Parathyroid adenoma (tissue), 2 donors: Measurements from ENCODE around the gene FASTKD2.
"Not testable (repeated sequence)": the region's sequence is repeated elsewhere in the genome, so short reads cannot be mapped to it uniquely, and the experiment has no call there.

Experiments
- H2AFZ ChIP-seq: fragments of 300-600 bp; sonication (generic); one replicate; pipeline ENCODE4 v1.7.0; 2017; ENCODE audit warnings: antibody characterized with exemption, mild to moderate bottlenecking
- H3K27ac ChIP-seq: fragments of 300-600 bp; sonication (generic); one replicate; pipeline ENCODE4 v1.7.0; 2017
- H3K27me3 ChIP-seq: fragments of 300-600 bp; sonication (generic); one replicate; pipeline ENCODE4 v1.7.0; 2017; ENCODE audit warnings: low read length; ENCODE audit not compliant: control insufficient read depth, insufficient read depth
- H3K36me3 ChIP-seq: fragments of 300-600 bp; sonication (generic); one replicate; pipeline ENCODE4 v1.7.0; 2017; ENCODE audit warnings: low read length; ENCODE audit not compliant: control insufficient read depth, insufficient read depth
- H3K4me1 ChIP-seq: fragments of 300-600 bp; sonication (generic); one replicate; pipeline ENCODE4 v1.7.0; 2017; ENCODE audit warnings: control low read depth
- H3K4me2 ChIP-seq: fragments of 300-600 bp; sonication (generic); one replicate; pipeline ENCODE4 v1.7.0; 2017; ENCODE audit warnings: low read length
- H3K4me3 ChIP-seq: fragments of 300-600 bp; sonication (generic); one replicate; pipeline ENCODE4 v1.7.0; 2017; ENCODE audit warnings: low read depth, low read length
- H3K79me2 ChIP-seq: fragments of 300-600 bp; sonication (generic); one replicate; pipeline ENCODE4 v1.7.0; 2017; ENCODE audit warnings: control low read depth
- H3K9ac ChIP-seq: fragments of 300-600 bp; sonication (generic); one replicate; pipeline ENCODE4 v1.7.0; 2017; ENCODE audit warnings: mild to moderate bottlenecking
- H3K9me3 ChIP-seq: fragments of 300-600 bp; sonication (generic); one replicate; pipeline ENCODE4 v1.7.0; 2017; ENCODE audit warnings: low read length; ENCODE audit not compliant: control insufficient read depth
- CTCF ChIP-seq: fragments of 300-600 bp; sonication (generic); IDR thresholded peaks from one replicate; pipeline ENCODE4 v1.7.0; 2017; ENCODE audit warnings: antibody characterized with exemption, mild to moderate bottlenecking
- donor health status: primary hyperparathyroidism.

The FASTKD2 gene

GRCh38 chr2:206802654-206803514 is 37.5 kb downstream of the FASTKD2 start:
- TF ChIP-seq CTCF, result no peak
- no peak overlapping the region for H3K4me2 ChIP-seq
- H3K27ac ChIP-seq, result no peak overlapping the region
- H3K9ac ChIP-seq, result no peak overlapping the region
- H3K9me3 ChIP-seq, result no peaks in the 10 kb centered on the region
- no peaks in the 10 kb centered on the region for H3K4me1 ChIP-seq
- no peaks in the 10 kb centered on the region for H3K79me2 ChIP-seq
- H2AFZ ChIP-seq, result no peak overlapping the region
- no peak overlapping the region for H3K4me3 ChIP-seq
- H3K36me3 ChIP-seq, result no peaks in the 10 kb centered on the region
- H3K27me3 ChIP-seq, result no peaks in the 10 kb centered on the region

- Histone ChIP-seq H3K27ac (no peak overlapping the region), H3K4me3 (no peak overlapping the region), H3K9me3 (no peaks in the 10 kb centered on the region), H3K4me1 (no peaks in the 10 kb centered on the region), H3K27me3 (no peaks in the 10 kb centered on the region), H3K36me3 (no peaks in the 10 kb centered on the region), H3K79me2 (no peaks in the 10 kb centered on the region), H3K4me2 (no peak overlapping the region), H2AFZ (no peak overlapping the region), H3K9ac (no peak overlapping the region)
- TF ChIP-seq CTCF, result no peak
Measured at GRCh38 chr2:206804326-206804725, 38.9 kb downstream of the FASTKD2 start.

DNA sequence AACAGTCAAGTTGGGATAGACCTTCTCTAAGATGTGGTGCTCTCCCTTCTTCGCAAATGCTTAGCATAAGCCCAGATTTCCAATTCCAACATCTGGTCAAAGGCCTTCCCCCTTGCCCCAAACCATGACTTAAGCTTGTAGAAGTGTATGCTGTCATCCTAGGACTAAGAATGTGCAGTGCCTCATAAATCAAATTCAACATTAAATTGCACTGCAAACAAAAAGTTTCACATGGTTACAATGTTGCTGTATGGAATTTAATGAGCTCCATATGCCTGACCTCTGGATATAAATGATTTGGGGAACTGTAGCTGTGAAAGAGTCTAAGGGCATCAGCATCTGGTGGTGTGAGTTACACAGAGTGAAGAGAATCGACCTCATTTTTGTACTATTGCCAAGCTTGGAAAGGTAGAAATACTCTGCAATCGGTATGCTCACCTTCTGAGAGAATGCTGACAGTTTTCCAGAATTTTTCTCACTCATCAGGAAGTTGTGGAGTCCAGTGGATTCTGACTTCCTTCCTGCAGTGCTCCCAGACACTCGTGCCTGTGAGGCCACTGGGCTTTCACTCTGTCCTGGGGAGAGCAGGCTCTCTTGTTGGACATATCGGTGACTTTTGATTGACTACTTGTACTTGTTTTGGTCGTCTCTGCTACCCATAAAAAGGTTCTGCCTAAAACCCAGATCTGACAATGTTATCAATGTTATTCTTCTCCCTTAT is 40.6 kb downstream of the FASTKD2 start:
- Histone ChIP-seq H3K9ac (no peak overlapping the region), H3K4me3 (no peak overlapping the region), H3K4me1 (no peaks in the 10 kb centered on the region), H3K27me3 (no peaks in the 10 kb centered on the region), H3K79me2 (no peaks in the 10 kb centered on the region), H3K27ac (no peak overlapping the region), H3K36me3 (no peaks in the 10 kb centered on the region), H3K9me3 (no peaks in the 10 kb centered on the region), H3K4me2 (no peak overlapping the region), H2AFZ (no peak overlapping the region)
- TF ChIP-seq CTCF, result no peak

DNA sequence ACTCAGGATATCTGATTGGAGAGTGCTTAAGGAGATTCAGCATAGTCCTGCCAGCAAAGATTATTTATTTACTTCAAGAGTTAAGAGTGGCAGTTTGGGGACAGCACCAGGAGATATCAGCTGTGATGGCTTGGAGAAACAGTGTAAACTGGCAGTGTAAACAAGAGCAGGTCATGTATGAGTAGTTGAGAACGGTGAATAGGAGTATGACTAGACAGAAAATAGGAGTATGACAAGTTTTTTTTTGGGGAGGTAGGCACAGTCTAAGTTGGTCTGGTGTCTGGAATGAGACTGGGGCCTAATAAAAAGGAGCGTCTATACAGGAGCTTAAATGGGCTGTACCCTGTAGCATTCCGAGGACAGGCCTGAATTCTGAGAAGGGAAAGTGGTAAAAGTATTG is 42.2 kb downstream of the FASTKD2 start:
- not testable (repeated sequence) for H3K79me2 ChIP-seq, H3K9me3 ChIP-seq, H3K4me1 ChIP-seq, H3K9ac ChIP-seq, H2AFZ ChIP-seq, H3K36me3 ChIP-seq, H3K4me2 ChIP-seq, H3K27me3 ChIP-seq, H3K27ac ChIP-seq, H3K4me3 ChIP-seq

GRCh38 chr2:206812471-206812870 is 47.1 kb downstream of the FASTKD2 start:
- not testable (repeated sequence) for H3K79me2 ChIP-seq, H3K4me3 ChIP-seq, H3K4me1 ChIP-seq, H3K9me3 ChIP-seq, H2AFZ ChIP-seq, H3K4me2 ChIP-seq, H3K36me3 ChIP-seq, H3K27me3 ChIP-seq, H3K9ac ChIP-seq, H3K27ac ChIP-seq
